SW 1271 (cell line): ENCODE results near the gene CLEC3B.
"Not testable (repeated sequence)": the region's sequence is repeated elsewhere in the genome, so short reads cannot be mapped to it uniquely, and the experiment has no call there.

Source experiments
- DNase-seq, 2 experiments: peaks; one replicate each; lab custom pipeline; 2025; lab: John Stamatoyannopoulos, UW

The CLEC3B gene, protein sequence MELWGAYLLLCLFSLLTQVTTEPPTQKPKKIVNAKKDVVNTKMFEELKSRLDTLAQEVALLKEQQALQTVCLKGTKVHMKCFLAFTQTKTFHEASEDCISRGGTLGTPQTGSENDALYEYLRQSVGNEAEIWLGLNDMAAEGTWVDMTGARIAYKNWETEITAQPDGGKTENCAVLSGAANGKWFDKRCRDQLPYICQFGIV

DNA sequence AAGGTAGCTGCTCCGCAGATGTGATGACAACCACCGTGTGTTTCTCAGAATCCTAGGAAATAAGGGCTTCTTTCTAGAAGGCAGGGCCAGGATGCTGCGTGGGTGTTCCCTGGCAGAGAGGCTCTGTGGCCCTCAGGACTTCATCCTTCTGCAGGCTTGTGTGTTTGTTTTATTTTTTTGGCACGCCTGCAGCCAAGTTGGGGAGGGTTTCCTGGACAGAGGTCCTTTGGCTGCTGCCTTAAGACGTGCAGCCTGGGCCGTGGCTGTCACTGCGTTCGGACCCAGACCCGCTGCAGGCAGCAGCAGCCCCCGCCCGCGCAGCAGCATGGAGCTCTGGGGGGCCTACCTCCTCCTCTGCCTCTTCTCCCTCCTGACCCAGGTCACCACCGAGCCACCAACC lies at the start of gene CLEC3B:
Gene CLEC3B (plus strand): TSS at position 266 of the 400 bp plus-strand sequence. CDS start 60 bp downstream, at position 326.
- no peak for DNase-seq

DNA sequence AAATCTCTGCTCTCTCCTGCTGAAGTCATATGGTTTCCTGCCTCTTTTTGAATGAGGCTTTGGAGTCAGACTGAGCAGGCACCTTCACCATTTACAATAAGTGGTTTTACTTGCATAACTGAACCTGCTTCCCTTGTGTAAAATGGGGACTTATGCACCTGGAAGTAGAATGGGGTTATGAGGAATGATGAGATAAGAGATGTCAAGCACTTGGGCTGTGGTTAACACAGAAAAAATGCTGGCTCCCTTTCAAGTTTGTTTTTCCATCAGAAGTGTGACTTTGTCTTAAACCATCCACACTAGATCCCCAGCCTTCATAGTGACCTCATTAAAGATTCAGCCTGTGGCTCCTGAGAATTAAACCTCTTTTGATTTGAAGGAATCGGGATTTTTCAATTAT lies 44.9 kb upstream of the CLEC3B start:
- DNase-seq: no peak

DNA sequence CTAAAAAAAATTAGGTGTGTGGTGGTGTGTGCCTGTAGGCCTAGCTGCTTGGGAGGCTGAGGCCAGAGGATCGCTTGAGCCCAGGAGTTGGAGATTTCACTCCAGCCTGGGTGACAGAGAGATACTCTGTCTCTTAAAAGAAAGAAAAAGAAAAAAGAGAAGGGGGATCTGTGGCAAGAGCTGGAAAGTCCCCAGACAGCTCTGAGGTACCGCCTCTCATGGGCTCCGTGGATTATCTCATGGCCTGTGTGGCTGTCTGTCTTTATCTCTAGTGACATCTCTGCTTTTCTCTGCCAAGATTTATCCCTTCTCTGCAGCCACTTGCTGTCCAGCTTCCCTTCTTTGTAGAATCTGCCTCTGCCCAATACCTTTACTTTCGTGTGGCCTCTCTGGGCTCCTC lies 44.4 kb upstream of the CLEC3B start:
- no peak for DNase-seq

DNA sequence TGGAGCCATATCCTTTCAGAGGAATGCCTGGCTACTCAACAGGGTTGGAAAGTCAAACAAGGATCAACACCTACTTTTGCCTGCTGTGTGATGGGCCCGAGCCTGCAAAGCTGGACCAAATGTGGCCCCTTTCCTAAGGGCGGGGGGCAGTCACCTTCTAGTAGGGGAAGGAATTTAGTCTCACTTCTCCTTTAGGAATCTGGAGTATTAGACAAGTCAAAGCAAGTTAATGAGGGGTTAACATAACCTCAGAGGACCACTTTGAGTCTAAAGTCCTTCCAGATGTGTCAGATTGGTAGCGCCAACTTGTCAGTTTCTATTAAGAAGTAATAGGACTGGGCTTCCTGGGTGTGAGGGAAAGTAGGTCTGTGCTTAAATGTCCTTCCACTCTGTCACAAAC lies 43.3 kb upstream of the CLEC3B start:
- DNase-seq: no peak

DNA sequence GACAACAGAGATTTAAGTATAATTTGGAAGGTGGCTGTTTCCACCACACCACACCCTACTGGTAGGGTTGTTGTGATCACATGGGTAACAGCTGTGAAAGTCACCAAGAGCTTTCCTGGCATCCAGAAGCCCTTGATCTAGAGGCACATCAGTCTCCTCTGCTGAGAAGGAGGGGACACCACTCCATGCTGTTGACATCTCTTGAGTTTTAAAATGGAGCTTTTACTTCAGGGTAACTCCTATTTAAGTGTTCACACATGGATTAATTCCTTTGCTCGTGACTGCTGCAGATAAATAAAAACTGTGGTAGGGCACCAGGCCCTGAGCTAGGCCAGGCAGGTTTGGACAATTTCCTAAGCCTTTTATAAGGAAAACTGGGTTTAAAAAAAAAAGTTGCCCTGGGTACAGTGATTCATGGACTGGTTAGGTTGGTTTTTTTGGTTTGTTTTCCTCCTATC lies 42.6 kb upstream of the CLEC3B start:
- DNase-seq: no peak

DNA sequence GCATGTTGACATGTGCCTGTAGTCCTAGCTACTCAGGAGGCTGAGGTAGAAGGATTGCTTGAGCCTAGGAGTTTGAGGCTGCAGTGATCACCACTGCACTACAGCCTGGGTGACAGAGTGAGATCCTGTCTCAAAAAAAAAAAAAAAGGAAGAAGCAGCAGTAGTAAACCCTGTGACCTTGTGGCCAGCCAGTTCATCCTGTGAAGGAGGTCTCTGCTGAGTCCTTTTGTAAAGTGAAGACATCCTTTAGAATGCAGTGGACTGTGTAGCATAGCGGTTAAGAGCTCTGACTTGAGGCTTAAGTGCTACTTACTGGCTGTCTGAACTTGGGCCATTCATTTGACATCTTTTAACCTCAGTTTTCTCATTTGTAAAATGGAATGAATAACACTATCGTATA lies 41.8 kb upstream of the CLEC3B start:
- no peak for DNase-seq

DNA sequence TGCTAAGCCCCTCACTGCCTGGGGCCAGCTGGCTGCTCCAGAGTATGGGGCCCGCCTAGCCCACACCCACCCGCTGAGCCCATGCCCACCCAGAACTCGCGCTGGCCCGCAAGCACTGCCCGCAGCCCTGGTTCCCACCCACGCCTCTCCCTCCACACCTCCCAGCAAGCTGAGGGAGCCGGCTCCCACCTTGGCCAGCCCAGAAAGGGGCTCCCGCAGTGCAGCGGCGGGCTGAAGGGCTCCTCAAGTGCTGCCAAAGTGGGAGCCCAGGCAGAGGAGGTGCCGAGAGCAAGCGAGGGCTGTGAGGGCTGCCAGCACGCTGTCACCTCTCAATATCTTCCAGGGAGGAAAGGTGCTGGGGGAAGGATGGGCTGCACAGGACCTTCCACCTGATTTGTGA lies 39.8 kb upstream of the CLEC3B start:
- DNase-seq: not testable (repeated sequence)

DNA sequence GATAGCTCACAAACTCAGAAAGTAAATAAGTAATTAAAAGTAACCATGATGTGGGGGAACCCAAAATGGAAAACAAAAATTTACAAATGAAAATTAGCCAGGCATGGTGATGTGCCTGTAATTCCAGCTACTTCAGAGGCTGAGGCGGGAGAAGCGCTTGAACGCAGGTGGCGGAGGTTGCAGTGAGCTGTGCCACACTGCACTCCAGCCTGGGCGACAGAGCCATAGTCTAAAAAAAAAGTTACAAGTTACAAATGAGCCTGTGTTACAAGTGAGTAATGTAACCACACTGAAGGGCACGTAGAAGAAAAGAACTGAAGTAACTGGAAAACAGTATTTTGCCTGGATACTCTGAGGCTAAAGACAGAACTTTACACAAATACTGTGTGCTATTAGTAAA lies 38.8 kb upstream of the CLEC3B start:
- no peak for DNase-seq

DNA sequence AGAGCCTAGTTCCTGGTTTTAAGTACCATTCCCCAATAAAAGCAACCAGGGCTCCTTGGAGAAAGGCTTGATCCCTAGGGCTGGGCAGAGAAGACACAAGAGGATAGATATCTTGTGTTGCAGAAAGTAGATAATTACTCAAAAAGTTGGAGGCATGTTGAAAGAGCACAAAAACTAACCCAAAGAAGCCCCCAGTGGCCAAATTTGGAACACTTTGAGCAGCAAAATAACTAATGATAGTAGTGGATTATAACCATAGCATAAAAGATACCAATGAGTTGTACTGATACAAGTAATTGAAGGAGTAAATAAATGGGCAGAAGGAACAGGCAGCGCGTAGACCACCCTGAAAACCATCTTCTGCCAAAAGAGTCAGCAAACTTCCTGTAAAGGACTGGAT lies 38.0 kb upstream of the CLEC3B start:
- peak in 1 of 2 experiments; percentile 21 for DNase-seq

DNA sequence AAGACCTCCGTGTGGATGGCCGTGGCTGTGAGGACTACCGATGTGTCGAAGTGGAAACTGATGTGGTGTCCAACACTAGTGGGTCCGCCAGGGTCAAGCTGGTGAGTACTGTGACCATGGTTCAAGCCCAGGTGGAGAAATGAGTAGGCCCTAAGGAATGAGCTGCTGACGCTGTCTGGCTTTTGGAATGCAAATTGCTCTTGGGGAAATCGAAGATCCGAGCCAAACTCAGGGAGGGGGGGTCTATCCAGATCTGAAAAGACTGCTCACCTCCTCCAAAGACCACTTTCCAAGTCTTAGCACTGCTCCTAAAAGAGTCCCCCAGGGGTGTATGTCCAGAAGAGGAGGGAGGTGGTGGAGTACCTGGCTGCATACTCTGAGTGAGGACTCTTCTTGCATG lies 37.0 kb upstream of the CLEC3B start:
- no peak for DNase-seq

DNA sequence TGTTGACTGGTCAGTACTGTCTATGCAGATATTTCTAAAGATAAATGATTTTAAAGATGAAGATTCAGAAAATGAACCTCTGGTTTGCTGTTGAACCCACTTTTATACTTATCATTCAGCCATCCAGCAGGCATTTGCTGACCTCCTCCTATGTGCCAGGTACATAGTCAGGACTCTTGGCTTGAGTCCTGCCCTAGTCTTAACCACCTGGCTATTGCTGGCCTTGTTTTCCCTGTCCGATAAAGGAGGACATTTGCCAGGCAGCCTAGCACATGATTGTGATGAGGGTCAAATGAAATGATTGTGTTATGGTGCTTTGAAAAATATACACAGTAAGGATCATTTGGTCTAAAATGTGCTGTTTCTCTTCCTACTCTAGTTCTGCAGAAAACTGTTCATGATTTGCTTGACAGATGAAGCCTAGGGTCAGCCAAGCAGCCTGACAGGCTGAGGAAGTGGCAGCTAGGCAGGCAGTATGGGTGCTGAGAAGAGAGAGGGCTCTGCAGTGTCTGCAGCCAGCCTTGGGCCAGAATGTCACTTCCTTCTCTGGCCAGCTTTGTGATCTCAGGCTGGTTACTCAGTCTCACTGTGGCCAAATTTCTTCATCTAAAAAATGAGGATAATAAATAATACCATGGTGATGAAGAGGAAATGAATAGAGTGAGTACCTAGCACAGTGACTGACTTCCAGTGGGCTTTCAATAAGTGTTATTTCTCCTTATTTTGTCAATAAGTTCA lies 36.3 kb upstream of the CLEC3B start:
- DNase-seq: no peak

DNA sequence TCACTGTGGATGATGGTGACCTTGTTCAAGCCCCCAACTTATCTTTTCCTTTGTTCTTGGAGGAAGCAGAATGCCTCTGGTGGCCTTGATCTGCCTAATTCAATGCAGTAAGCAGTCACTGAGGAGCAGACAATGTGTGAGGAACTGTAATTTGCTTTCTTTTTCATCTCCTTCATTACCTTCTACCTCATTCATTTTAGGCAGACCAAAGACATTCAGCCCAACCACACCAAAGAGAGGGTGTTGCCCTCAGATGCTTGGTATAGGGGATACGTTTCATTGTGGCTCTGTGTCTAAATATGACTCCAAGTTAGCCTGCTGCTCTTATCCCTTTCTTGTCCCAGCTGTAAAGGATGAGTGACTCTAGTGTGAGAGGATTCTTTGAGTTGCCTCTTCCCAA lies 34.8 kb upstream of the CLEC3B start:
- no peak for DNase-seq

DNA sequence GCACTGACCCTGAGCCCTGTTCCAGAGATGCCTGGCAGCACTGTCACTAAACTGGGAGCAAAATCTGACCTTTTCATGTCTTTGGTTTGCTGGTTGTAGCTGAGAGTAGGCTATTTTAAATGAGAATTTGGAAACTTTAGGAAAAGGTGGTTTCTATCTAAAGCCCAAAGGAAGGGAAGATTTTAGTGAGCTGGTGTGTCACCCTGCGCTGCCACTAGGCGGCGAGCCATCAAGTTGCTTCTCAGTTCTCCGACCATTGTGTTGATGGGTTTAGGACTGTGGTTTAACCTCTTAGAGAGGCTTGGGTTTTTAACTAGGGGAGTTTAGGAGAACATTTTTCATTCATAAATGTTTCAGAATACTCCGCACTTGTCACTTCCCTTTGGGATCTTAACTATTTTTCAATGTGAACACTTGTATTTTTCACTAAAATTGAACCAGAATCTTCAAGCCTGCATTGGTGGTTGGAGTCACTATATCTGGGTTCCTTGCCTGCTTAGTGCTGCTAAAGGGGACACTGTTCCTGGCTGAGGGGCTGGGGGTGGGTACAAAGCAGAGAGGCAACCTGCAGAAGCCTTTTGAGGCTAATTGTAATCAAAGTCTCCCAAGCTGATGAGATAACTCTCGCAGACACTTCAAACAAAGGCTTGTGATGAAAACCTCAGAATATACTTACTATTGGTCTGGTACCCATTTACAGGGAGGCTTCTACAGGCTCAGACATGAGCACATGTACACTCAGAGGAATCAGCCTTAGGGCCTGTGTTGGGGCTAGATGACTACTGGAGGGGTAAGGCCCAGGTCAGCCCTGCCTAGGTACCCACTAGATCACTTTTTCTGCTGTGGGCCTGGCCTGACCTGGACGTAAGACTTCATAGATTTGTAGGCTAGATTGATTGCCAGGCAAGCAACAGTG lies 33.3 kb upstream of the CLEC3B start:
- DNase-seq: no peak

DNA sequence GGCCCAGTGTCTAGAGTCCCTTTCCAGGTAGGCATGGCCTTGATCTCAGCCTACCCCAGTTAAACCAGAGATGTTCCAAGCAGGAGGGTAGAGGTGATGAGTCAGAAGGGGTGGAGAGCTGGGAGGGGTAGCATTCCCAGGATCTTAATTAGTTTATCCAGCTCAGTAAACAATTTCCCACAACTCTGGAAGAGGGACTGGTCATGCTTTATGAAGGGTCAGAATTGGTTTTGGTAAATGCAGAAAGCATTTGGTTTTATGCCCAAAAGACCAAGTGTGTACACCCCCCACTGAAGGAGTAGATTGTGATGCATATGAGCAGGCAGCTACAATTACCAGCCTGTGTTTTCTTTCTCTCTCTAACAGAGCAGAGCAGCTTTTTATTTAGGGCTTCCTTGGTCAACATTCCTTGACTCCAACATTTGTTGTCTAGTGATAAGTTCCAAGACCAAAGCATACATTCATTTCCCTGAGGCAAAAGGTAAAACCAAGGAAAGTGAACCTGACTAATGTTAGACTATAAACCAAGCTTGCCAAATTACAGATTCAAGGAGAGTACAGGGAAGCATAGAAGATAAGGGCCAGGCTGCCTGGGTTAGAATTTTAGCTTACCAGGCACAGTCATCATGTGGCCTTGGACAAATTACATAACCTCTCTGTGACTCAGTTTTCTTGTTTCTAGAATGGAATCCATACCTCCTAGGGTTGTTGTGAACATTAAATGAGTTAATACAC lies 32.5 kb upstream of the CLEC3B start:
- no peak for DNase-seq

DNA sequence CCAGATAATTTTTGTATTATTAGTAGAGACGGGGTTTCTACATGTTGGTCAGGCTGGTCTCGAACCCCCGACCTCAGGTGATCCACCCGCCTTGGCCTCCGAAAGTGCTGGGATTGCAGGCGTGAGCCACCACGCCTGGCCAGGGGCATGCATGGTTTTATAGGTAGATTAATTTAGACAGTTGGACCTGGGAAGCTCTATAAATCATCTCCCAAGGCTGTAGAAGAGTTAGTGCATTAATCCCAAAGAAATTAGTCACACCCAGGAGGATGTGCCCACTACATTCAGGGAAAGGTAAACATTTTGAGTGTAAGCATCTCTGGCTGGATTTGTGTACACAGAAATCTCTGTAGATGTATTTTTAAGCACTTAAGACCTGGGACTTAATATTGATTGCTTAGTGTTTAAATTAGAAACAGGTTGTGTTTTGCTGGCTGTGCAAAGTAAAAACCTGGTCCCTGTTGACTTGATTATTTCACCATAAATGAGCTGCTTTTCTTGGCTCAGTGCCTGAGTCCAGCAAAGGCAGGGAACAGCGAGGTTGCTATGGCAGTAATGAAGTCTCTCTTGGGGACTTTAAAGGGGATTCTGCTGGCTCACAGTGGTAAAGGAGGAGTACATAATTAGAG lies 30.8 kb upstream of the CLEC3B start:
- DNase-seq: no peak

DNA sequence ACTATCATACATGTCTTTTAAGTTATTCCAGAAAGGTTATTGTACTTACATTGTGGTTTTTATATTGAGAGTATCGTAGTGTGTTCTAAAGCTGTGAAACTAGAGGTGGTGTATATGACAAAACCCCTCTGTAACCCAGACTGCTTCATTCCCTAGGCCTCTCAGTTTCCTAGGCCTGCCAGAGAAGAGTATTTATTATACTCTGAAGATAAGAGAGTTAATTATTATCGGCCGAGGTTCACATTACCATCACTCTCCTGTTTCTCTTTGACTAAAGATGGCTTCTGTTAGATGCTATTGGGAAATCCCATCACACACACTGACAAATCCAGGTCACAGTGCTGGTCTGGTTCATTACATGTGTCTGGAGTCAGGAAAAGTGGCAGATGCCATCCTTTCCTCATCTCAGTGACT lies 29.5 kb upstream of the CLEC3B start:
- no peak for DNase-seq

DNA sequence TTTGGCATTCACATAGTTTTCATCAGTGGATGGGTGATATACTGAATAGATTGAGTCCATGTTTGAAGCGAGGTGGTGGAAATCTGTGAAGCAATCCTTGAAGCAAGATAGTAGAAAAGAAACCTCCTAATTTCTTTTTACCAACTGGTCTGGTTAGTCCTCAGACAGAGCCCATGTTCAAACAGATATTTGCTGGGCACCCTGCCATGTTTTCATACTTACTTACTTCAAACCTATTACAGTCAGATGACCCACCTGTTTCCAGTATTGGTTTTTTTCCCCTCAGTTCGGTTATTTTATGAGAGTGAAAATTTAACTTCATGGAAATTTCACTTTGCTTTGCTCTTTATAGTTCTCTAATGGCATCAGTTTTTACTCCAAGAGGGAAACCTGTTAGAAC lies 26.3 kb upstream of the CLEC3B start:
- no peak for DNase-seq

DNA sequence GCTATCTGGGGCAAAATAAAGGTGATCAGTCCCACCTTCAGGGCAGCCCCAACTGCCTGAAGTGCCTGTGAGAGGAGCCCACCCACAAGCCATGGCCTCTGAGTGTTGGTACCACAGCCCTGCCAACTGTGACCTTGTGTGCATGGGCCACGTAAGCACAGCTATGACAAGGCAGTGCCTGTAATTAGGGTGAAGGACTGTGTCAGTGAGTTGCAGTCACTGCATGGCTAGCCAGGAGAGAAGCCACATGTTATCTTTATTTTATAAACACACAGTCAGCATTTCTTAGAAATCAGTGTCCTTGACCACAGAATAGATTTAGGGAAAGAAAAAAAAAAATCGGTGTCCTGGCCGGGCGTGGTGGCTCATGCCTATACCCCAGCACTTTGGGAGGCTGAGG lies 25.3 kb upstream of the CLEC3B start:
- DNase-seq: no peak

DNA sequence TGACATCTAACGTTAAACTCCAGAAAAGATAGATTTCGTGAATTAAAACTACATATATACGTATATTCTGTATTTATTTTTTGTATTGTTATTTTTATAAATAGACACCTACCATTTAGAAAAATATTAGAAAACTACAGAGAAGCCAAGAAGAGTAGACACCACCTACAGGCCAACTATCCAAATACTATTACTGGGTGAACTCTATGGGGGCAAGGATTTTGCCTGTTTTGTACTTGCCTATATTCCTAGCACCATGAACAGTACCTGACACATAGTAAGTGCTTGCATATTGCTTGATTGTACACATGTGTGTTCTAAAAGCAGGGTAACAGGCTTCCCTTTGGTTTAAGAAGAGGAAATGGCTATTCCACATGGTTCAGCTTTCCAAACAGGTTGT lies 24.4 kb upstream of the CLEC3B start:
- DNase-seq: no peak

DNA sequence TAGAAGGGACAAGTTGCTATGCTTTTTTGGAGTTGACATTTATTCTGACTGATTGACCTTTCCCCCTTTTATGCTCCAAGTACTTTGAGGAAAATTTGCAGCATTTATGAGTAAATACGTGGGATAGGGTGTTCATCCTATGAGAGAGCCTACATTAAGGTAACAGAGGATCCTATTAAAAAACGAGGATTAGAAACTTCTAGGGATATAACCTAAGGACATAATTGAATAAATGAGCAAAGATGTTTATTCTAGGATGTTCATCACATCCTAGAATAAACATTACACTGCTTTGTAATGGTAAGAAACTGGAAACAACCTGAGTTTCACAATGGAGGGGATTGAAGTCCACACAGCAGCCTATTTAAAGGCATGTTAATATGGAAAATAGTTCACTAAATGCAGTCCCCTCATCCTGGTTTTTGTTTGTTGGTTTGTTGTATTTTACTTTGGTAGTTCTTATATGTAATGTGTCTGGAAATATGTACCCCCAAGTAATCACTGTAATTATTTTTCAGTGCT lies 23.9 kb upstream of the CLEC3B start:
- DNase-seq: no peak

DNA sequence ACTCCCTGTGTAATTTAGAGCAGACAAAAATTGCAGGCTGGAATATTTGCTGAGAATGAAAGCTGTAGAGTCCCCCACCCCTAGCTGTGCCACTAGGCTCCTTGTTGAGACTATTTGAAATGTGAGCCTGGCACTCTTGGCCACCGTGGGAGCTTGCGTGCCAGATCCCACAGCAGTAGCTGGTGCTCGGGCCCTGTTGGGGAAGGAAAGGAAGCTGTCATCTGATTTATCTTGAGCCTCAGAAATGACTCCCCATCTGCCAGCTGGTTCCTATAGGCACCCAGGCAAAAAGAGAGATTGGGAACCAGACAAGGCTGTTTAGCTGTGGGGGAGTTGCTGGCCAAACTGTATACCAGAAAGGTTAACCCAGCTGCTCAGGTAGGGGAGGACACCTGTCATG lies 23.4 kb upstream of the CLEC3B start:
- no peak for DNase-seq
